Panc1 (cell line): Measurements from ENCODE around the gene CORO2A. TPM values are rescaled to one million over a fixed set of nuclear protein-coding genes. Genes with fewer than 3 reads are reported as not detected.

Experiments
- ATAC-seq: fragments of 200-7000 bp; cut with Tn5 transposase; 2 replicates; pipeline ENCODE4 v1.9.1; 2020; ENCODE audit warnings: mild to moderate bottlenecking, moderate library complexity
- BruUV-seq: library from RNA; stranded (reverse); fragments of 400-500 nt; replicated peaks from 2 replicates; lab custom pipeline; 2021; lab: Mats Ljungman, UMichigan
- CTCF ChIA-PET: fragments of 300-600 bp; sonication (Branson Sonifier 250); formaldehyde crosslinking; loops from one replicate; lab custom pipeline; 2022; ENCODE audit warnings: antibody characterized with exemption; lab: Charles Lee
- POLR2A ChIA-PET: fragments of 300-600 bp; sonication (Branson Sonifier 250); formaldehyde crosslinking; loops from one replicate; lab custom pipeline; 2022; ENCODE audit warnings: antibody characterized with exemption; lab: Charles Lee
- DNase-seq: peaks from one replicate; pipeline ENCODE4 v3.0.0-alpha.2; 2010; ENCODE audit warnings: low read depth, low spot score
- H3K27ac ChIP-seq: 2 replicates; pipeline ENCODE4 v1.5.1; 2011; ENCODE audit warnings: mild to moderate bottlenecking, low read length, inconsistent platforms
- H3K27me3 ChIP-seq: fragments of 200-500 bp; sonication (Bioruptor generic); 2 replicates; pipeline ENCODE4 v1.6.0; 2014; ENCODE audit warnings: low read length, inconsistent platforms; ENCODE audit not compliant: control insufficient read depth, insufficient read depth
- H3K36me3 ChIP-seq: fragments of 200-500 bp; sonication (Bioruptor generic); 2 replicates; pipeline ENCODE4 v1.5.1; 2014; ENCODE audit warnings: inconsistent platforms, mild to moderate bottlenecking, low read length, moderate library complexity; ENCODE audit not compliant: control insufficient read depth, insufficient read depth
- H3K4me1 ChIP-seq: 2 replicates; pipeline ENCODE4 v1.5.1; 2011; ENCODE audit warnings: inconsistent platforms, mild to moderate bottlenecking, low read length, moderate library complexity; ENCODE audit not compliant: control insufficient read depth, insufficient read depth
- H3K4me3 ChIP-seq, 2 experiments: 2 replicates each; pipeline ENCODE4 v1.5.1; 2011 to 2012; ENCODE audit warnings: low read depth in 2 of 2, low read length in 2 of 2, mild to moderate bottlenecking in 2 of 2, inconsistent platforms in 1 of 2, moderate library complexity in 1 of 2
- H3K9me3 ChIP-seq: fragments of 200-500 bp; sonication (Bioruptor generic); 2 replicates; pipeline ENCODE4 v1.5.1; 2014; ENCODE audit warnings: low read depth, mild to moderate bottlenecking, inconsistent platforms, low read length, moderate library complexity; ENCODE audit not compliant: control insufficient read depth, insufficient read depth
- POLR2AphosphoS5 ChIP-seq: IDR thresholded peaks from 2 replicates; pipeline ENCODE4 v1.6.1; 2012; ENCODE audit warnings: mild to moderate bottlenecking, low read depth, low read length, moderate library complexity
- SIN3A ChIP-seq: IDR thresholded peaks from 2 replicates; pipeline ENCODE4 v1.6.1; 2012; ENCODE audit warnings: low read depth, mild to moderate bottlenecking, low read length, moderate library complexity, borderline replicate concordance; ENCODE audit not compliant: insufficient read depth
- TCF7L2 ChIP-seq: IDR thresholded peaks from 2 replicates; pipeline ENCODE4 v1.6.1; 2011; ENCODE audit warnings: mild to moderate bottlenecking, low read depth, low read length, inconsistent platforms
- in situ Hi-C: cut with HindIII; loops from 2 replicates; pipeline ENCODE4 v1.10.0; 2016; ENCODE audit warnings: low sequenced_read_pairs, low pct_unique_long_range_greater_than_20kb
- intact Hi-C: fragments of 100-400 bp; cut with micrococcal nuclease; formaldehyde crosslinking; loops from one replicate; pipeline ENCODE4 v1.10.0; 2022; ENCODE audit not compliant: unreplicated experiment
- total RNA-seq: library from RNA; stranded (reverse); gene quantifications from one replicate; pipeline ENCODE4 v1.2.1, GENCODE V29; 2021; ENCODE audit not compliant: unreplicated experiment
- TF ChIP-seq, protein P1 (sequence below), 2 experiments: IDR thresholded peaks; 2 replicates each; pipeline ENCODE4 v1.6.1; 2011 to 2012; ENCODE audit warnings: low read depth in 2 of 2, control low read depth in 1 of 2, low read length in 1 of 2, mild to moderate bottlenecking in 1 of 2, moderate library complexity in 1 of 2; ENCODE audit not compliant: insufficient read depth in 1 of 2
- TF ChIP-seq, protein P2 (sequence below): fragments of 450-650 bp; IDR thresholded peaks from 2 replicates; pipeline ENCODE4 v1.5.1; 2017; ENCODE audit warnings: mild to moderate bottlenecking

Gene CORO2A
- total RNA-seq, 1 experiment from 2014 or later, result 2.0 TPM

DNA sequence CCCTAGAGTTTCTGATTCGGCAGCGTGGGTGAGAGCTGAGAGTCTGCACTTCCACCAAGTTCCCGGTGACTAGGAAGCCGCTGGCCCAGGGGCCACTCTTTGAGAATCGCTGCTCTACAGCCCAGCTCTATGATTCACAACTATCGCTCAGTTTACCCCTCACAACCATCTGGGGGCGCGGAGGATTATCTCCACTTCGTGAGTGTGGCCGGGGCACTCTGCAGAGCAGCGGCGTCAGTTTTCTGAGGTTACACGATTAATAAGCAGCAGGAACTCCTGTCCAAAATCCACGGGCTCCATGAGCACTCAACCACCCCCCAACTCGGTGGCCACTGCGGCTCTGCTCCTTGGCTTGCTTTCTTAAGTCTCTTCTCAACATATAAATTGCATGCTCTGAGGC, 19.3 kb downstream of the CORO2A start:
- in situ Hi-C loops, result no loop called here
- DNase-seq (no peak), ATAC-seq (no peak)
- TF ChIP-seq SIN3A (no peak), TCF7L2 (no peak), POLR2AphosphoS5 (no peak)
- TF ChIP-seq, protein P1, sequence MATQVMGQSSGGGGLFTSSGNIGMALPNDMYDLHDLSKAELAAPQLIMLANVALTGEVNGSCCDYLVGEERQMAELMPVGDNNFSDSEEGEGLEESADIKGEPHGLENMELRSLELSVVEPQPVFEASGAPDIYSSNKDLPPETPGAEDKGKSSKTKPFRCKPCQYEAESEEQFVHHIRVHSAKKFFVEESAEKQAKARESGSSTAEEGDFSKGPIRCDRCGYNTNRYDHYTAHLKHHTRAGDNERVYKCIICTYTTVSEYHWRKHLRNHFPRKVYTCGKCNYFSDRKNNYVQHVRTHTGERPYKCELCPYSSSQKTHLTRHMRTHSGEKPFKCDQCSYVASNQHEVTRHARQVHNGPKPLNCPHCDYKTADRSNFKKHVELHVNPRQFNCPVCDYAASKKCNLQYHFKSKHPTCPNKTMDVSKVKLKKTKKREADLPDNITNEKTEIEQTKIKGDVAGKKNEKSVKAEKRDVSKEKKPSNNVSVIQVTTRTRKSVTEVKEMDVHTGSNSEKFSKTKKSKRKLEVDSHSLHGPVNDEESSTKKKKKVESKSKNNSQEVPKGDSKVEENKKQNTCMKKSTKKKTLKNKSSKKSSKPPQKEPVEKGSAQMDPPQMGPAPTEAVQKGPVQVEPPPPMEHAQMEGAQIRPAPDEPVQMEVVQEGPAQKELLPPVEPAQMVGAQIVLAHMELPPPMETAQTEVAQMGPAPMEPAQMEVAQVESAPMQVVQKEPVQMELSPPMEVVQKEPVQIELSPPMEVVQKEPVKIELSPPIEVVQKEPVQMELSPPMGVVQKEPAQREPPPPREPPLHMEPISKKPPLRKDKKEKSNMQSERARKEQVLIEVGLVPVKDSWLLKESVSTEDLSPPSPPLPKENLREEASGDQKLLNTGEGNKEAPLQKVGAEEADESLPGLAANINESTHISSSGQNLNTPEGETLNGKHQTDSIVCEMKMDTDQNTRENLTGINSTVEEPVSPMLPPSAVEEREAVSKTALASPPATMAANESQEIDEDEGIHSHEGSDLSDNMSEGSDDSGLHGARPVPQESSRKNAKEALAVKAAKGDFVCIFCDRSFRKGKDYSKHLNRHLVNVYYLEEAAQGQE (IDR thresholded peaks at IDR 0.05; ENCODE audit: insufficient read depth in 1 of 2, low read depth in 2 of 2, low read length in 1 of 2), result no peak
- TF ChIP-seq, protein P2, sequence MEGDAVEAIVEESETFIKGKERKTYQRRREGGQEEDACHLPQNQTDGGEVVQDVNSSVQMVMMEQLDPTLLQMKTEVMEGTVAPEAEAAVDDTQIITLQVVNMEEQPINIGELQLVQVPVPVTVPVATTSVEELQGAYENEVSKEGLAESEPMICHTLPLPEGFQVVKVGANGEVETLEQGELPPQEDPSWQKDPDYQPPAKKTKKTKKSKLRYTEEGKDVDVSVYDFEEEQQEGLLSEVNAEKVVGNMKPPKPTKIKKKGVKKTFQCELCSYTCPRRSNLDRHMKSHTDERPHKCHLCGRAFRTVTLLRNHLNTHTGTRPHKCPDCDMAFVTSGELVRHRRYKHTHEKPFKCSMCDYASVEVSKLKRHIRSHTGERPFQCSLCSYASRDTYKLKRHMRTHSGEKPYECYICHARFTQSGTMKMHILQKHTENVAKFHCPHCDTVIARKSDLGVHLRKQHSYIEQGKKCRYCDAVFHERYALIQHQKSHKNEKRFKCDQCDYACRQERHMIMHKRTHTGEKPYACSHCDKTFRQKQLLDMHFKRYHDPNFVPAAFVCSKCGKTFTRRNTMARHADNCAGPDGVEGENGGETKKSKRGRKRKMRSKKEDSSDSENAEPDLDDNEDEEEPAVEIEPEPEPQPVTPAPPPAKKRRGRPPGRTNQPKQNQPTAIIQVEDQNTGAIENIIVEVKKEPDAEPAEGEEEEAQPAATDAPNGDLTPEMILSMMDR, result no peak
- Histone ChIP-seq H3K27me3 (no peaks in the 10 kb centered on the region), H3K36me3 (no peaks in the 10 kb centered on the region), H3K27ac (no peak overlapping the region), H3K4me1 (peaks cover 22% of the 10 kb centered on the region), H3K4me3 (no peak overlapping the region), H3K9me3 (no peaks in the 10 kb centered on the region)
- POLR2A ChIA-PET, result no interaction called here
- CTCF ChIA-PET, result no interaction called here
- BruUV-seq, result no TSS peak
- intact Hi-C loops, result no loop called here

DNA sequence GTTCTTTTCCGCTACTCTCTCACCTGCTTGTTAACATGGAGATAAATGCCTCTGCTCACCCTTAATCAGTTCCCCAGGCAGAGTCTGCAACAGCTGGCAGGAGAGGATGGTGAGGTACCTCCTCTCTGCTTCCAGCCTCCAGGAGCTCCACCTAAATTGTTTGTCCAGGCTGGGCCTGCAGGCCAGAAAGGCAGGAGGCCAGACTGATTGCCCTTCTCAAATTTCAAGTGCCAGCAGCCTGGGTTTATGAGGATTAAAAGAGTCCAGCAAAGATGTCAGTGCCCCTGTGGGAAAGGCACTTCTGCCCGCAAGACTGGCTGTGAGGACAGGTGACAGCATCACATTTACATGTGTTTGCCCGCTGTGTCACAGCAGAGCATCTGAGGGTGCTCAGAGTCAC, 19.8 kb downstream of the CORO2A start:
- in situ Hi-C loops (no loop called here), intact Hi-C loops (no loop called here)
- ATAC-seq (peak; percentile 77), DNase-seq (no peak)
- Histone ChIP-seq H3K27ac (no peak overlapping the region), H3K4me3 (no peak overlapping the region), H3K27me3 (no peaks in the 10 kb centered on the region), H3K36me3 (no peaks in the 10 kb centered on the region), H3K4me1 (peaks cover 22% of the 10 kb centered on the region), H3K9me3 (no peaks in the 10 kb centered on the region)
- ChIA-PET POLR2A (no interaction called here), CTCF (no interaction called here)
- TF ChIP-seq SIN3A (no peak), POLR2AphosphoS5 (no peak), TCF7L2 (no peak)
- TF ChIP-seq, protein P1 (IDR thresholded peaks at IDR 0.05; ENCODE audit: insufficient read depth in 1 of 2, low read depth in 2 of 2, low read length in 1 of 2), result no peak
- TF ChIP-seq, protein P2, result no peak
- BruUV-seq, result no TSS peak
